ENCODE results near the gene TMX4.

Gene TMX4

GRCh38 chr20:7938058-7938457 is 81.5 kb downstream of the TMX4 start:
- no peak overlapping the region for H3K4me3 ChIP-seq (IDR thresholded peaks at IDR 0.05; ENCODE audit: insufficient read depth, low read depth, low read length)
- H3K27me3 ChIP-seq (ENCODE audit: insufficient read depth, low read depth) = no peaks in the 10 kb centered on the region
- H3K9ac ChIP-seq = no peak overlapping the region
- H2AFZ ChIP-seq (ENCODE audit: low read depth) = no peak overlapping the region
- H3K27ac ChIP-seq = no peak overlapping the region
- no peak overlapping the region for H3K4me2 ChIP-seq
- no peaks in the 10 kb centered on the region for H3K36me3 ChIP-seq (ENCODE audit: insufficient read depth)
- H3K4me1 ChIP-seq (ENCODE audit: low read depth, poor library complexity, severe bottlenecking) = no peaks in the 10 kb centered on the region
- no peaks in the 10 kb centered on the region for H3K79me2 ChIP-seq (ENCODE audit: insufficient read depth, low read depth)
- TF ChIP-seq, protein P1, sequence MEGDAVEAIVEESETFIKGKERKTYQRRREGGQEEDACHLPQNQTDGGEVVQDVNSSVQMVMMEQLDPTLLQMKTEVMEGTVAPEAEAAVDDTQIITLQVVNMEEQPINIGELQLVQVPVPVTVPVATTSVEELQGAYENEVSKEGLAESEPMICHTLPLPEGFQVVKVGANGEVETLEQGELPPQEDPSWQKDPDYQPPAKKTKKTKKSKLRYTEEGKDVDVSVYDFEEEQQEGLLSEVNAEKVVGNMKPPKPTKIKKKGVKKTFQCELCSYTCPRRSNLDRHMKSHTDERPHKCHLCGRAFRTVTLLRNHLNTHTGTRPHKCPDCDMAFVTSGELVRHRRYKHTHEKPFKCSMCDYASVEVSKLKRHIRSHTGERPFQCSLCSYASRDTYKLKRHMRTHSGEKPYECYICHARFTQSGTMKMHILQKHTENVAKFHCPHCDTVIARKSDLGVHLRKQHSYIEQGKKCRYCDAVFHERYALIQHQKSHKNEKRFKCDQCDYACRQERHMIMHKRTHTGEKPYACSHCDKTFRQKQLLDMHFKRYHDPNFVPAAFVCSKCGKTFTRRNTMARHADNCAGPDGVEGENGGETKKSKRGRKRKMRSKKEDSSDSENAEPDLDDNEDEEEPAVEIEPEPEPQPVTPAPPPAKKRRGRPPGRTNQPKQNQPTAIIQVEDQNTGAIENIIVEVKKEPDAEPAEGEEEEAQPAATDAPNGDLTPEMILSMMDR (conservative IDR thresholded peaks at IDR 0.05; ENCODE audit: low read depth, low read length) = no peak
- H4K20me1 ChIP-seq (ENCODE audit: insufficient read depth) = no peaks in the 10 kb centered on the region

GRCh38 chr20:7937328-7937727 is 82.2 kb downstream of the TMX4 start:
- H3K36me3 ChIP-seq (ENCODE audit: insufficient read depth) = no peaks in the 10 kb centered on the region
- no peaks in the 10 kb centered on the region for H3K27me3 ChIP-seq (ENCODE audit: insufficient read depth, low read depth)
- H3K4me2 ChIP-seq = no peak overlapping the region
- H3K4me1 ChIP-seq (ENCODE audit: low read depth, poor library complexity, severe bottlenecking) = no peaks in the 10 kb centered on the region
- no peak overlapping the region for H3K9ac ChIP-seq
- H3K4me3 ChIP-seq (IDR thresholded peaks at IDR 0.05; ENCODE audit: insufficient read depth, low read depth, low read length) = no peak overlapping the region
- H3K79me2 ChIP-seq (ENCODE audit: insufficient read depth, low read depth) = no peaks in the 10 kb centered on the region
- H2AFZ ChIP-seq (ENCODE audit: low read depth) = no peak overlapping the region
- no peaks in the 10 kb centered on the region for H4K20me1 ChIP-seq (ENCODE audit: insufficient read depth)
- TF ChIP-seq, protein P1 (conservative IDR thresholded peaks at IDR 0.05; ENCODE audit: low read depth, low read length) = no peak
- no peak overlapping the region for H3K27ac ChIP-seq

DNA sequence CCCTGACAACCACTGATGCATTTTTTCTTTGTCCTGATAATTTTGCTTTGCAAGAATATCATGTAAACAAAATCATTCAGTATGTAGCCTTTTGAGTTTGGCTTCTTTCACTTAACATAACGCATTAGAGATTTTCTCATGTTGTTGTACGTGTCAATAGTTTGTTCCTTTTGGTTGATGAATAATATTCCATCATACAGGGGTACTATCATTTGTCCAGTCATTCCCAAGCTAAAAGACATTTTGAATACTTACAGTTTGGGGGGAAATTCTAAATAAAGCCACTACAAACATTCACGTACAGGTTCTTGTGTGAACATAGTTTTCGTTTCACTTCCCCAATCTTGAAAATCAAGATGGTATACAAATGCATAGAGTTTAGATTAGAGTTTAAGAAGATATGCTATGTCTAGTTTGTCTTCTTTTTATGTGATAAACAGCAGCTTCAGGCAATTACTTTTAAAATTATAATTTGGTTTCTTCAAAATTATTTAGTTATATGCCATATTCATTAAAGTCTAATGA is 84.5 kb downstream of the TMX4 start:
- TF ChIP-seq, protein P1 (conservative IDR thresholded peaks at IDR 0.05; ENCODE audit: low read depth, low read length) = no peak
- no peaks in the 10 kb centered on the region for H3K4me1 ChIP-seq (ENCODE audit: low read depth, poor library complexity, severe bottlenecking)
- no peaks in the 10 kb centered on the region for H3K27me3 ChIP-seq (ENCODE audit: insufficient read depth, low read depth)
- no peak overlapping the region for H3K4me3 ChIP-seq (IDR thresholded peaks at IDR 0.05; ENCODE audit: insufficient read depth, low read depth, low read length)
- no peak overlapping the region for H3K4me2 ChIP-seq
- no peak overlapping the region for H2AFZ ChIP-seq (ENCODE audit: low read depth)
- no peaks in the 10 kb centered on the region for H3K36me3 ChIP-seq (ENCODE audit: insufficient read depth)
- no peaks in the 10 kb centered on the region for H4K20me1 ChIP-seq (ENCODE audit: insufficient read depth)
- H3K9ac ChIP-seq = no peak overlapping the region
- no peak overlapping the region for H3K27ac ChIP-seq
- H3K79me2 ChIP-seq (ENCODE audit: insufficient read depth, low read depth) = no peaks in the 10 kb centered on the region

DNA sequence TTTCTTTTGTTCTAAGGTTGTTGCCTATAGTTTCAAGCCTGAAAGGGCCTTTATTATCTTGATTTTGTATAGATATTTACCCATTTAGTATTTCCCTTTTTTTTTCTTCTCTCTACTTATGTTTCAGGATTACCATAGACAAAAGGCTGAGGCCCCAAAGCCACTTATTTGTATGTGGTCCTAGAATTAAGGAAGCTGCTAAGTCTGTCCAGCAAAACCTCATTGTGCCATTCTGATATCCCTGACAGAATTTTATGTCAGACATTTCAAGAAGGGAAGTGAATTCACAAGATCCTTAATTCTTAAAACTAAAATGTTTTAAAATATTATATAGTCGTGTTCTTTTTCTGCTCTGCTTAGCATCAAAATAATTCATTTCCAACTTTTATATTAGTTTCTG is 86.2 kb downstream of the TMX4 start:
- Histone ChIP-seq H3K36me3 (ENCODE audit: insufficient read depth) (no peaks in the 10 kb centered on the region), H3K27me3 (ENCODE audit: insufficient read depth, low read depth) (no peaks in the 10 kb centered on the region), H3K4me1 (ENCODE audit: low read depth, poor library complexity, severe bottlenecking) (no peaks in the 10 kb centered on the region), H3K27ac (no peak overlapping the region), H4K20me1 (ENCODE audit: insufficient read depth) (no peaks in the 10 kb centered on the region), H3K4me3 (IDR thresholded peaks at IDR 0.05; ENCODE audit: insufficient read depth, low read depth, low read length) (no peak overlapping the region), H3K9ac (no peak overlapping the region), H3K79me2 (ENCODE audit: insufficient read depth, low read depth) (no peaks in the 10 kb centered on the region), H2AFZ (ENCODE audit: low read depth) (no peak overlapping the region), H3K4me2 (no peak overlapping the region)
- TF ChIP-seq, protein P1 (conservative IDR thresholded peaks at IDR 0.05; ENCODE audit: low read depth, low read length) = no peak
